Neuronal stem cell (in vitro differentiated cells): ENCODE measurements around the gene FGF22.
A peak's percentile ranks its signal among the peaks of the same experiment; 100 is the strongest.

Experiments used
- DNase-seq: peaks from one replicate; pipeline ENCODE4 v3.0.0-alpha.2; 2013; ENCODE audit warnings: low spot score
- H2AFZ ChIP-seq: one replicate; pipeline ENCODE4 v1.6.1; 2013; ENCODE audit warnings: mild to moderate bottlenecking, low read length, inconsistent platforms
- H2AK5ac ChIP-seq: 2 replicates; pipeline ENCODE4 v1.6.1; 2013; ENCODE audit warnings: low read depth, mild to moderate bottlenecking, inconsistent platforms, low read length, moderate library complexity, mixed read lengths
- H2BK120ac ChIP-seq: 2 replicates; pipeline ENCODE4 v1.6.1; 2013; ENCODE audit warnings: low read depth, mild to moderate bottlenecking, inconsistent platforms, low read length, moderate library complexity, mixed read lengths
- H2BK12ac ChIP-seq: one replicate; pipeline ENCODE4 v1.6.1; 2013; ENCODE audit warnings: low read length, inconsistent platforms
- H2BK15ac ChIP-seq: 2 replicates; pipeline ENCODE4 v1.6.1; 2013; ENCODE audit warnings: mild to moderate bottlenecking, low read length, inconsistent platforms, mixed read lengths
- H2BK5ac ChIP-seq: one replicate; pipeline ENCODE4 v1.6.1; 2013; ENCODE audit warnings: inconsistent platforms, mild to moderate bottlenecking, low read length, moderate library complexity
- H3K14ac ChIP-seq: one replicate; pipeline ENCODE4 v1.6.1; 2013; ENCODE audit warnings: low read length, inconsistent platforms
- H3K18ac ChIP-seq: 2 replicates; pipeline ENCODE4 v1.6.1; 2013; ENCODE audit warnings: low read length, inconsistent platforms
- H3K23ac ChIP-seq: 2 replicates; pipeline ENCODE4 v1.6.1; 2013; ENCODE audit warnings: low read depth, mild to moderate bottlenecking, mixed read lengths, low read length, inconsistent platforms; ENCODE audit not compliant: poor library complexity
- H3K27ac ChIP-seq: replicated peaks from 3 replicates; pipeline ENCODE4 v1.5.1; 2013; ENCODE audit warnings: low read length, inconsistent platforms
- H3K27me3 ChIP-seq, 3 experiments: 2 replicates each; pipeline ENCODE4 v1.6.1; 2013; ENCODE audit warnings: low read length in 3 of 3, mild to moderate bottlenecking in 2 of 3, inconsistent platforms in 1 of 3, low read depth in 1 of 3, mixed read lengths in 1 of 3, moderate library complexity in 1 of 3; ENCODE audit not compliant: control insufficient read depth in 3 of 3, insufficient read depth in 3 of 3
- H3K36me3 ChIP-seq, 2 donors: replicated peaks in 1 of 2; 2 replicates each; pipeline ENCODE4 v1.6.1; 2013; ENCODE audit warnings: low read length in 2 of 2; ENCODE audit not compliant: control insufficient read depth in 2 of 2, insufficient read depth in 2 of 2
- H3K4ac ChIP-seq: 2 replicates; pipeline ENCODE4 v1.6.1; 2013; ENCODE audit warnings: inconsistent platforms, mild to moderate bottlenecking, low read length, moderate library complexity
- H3K4me1 ChIP-seq, 2 donors: 1 replicate in 1 of 2; 2 replicates in 1 of 2; pipeline ENCODE4 v1.6.1; 2013; ENCODE audit warnings: low read length in 2 of 2, low read depth in 1 of 2; ENCODE audit not compliant: control insufficient read depth in 2 of 2, insufficient read depth in 1 of 2
- H3K4me2 ChIP-seq: one replicate; pipeline ENCODE4 v1.6.1; 2013; ENCODE audit warnings: mild to moderate bottlenecking, low read length, inconsistent platforms; ENCODE audit not compliant: insufficient read depth, poor library complexity, severe bottlenecking
- H3K4me3 ChIP-seq, 2 donors: 2 replicates each; pipeline ENCODE4 v1.5.1; 2013; ENCODE audit warnings: low read length in 2 of 2, mild to moderate bottlenecking in 2 of 2, inconsistent platforms in 1 of 2, moderate library complexity in 1 of 2
- H3K79me1 ChIP-seq: one replicate; pipeline ENCODE4 v1.6.1; 2013; ENCODE audit warnings: low read depth, mild to moderate bottlenecking, inconsistent platforms, low read length, moderate library complexity
- H3K9ac ChIP-seq: one replicate; pipeline ENCODE4 v1.6.1; 2013; ENCODE audit warnings: mild to moderate bottlenecking, low read depth, low read length, inconsistent platforms; ENCODE audit not compliant: poor library complexity
- H3K9me3 ChIP-seq, 2 donors: replicated peaks in 1 of 2; 2 replicates each; pipeline versions ENCODE3 to v1.6.1; 2013; ENCODE audit warnings: low read length in 2 of 2, mild to moderate bottlenecking in 2 of 2, inconsistent platforms in 1 of 2, low read depth in 1 of 2, mixed read lengths in 1 of 2, moderate library complexity in 1 of 2; ENCODE audit not compliant: control insufficient read depth in 2 of 2, insufficient read depth in 1 of 2
- H4K8ac ChIP-seq: one replicate; pipeline ENCODE4 v1.6.1; 2013; ENCODE audit warnings: low read depth, mild to moderate bottlenecking, inconsistent platforms, low read length, moderate library complexity
- H4K91ac ChIP-seq: one replicate; pipeline ENCODE4 v1.6.1; 2013; ENCODE audit warnings: low read length, low read depth, mild to moderate bottlenecking, inconsistent platforms; ENCODE audit not compliant: poor library complexity
- WGBS, 2 donors: extraction: QIAGEN DNeasy Blood & Tissue Kit; methylation state at CpG; one replicate each; pipeline ENCODE4 v1.1.7; 2013; ENCODE audit warnings: missing lambda C conversion rate in 2 of 2, mixed read lengths in 1 of 2; ENCODE audit not compliant: insufficient read length in 2 of 2, insufficient replicate concordance in 1 of 2; ENCODE audit errors: extremely low coverage in 2 of 2; 5-methylcytosine and 5-hydroxymethylcytosine counted together

FGF22 gene

DNA sequence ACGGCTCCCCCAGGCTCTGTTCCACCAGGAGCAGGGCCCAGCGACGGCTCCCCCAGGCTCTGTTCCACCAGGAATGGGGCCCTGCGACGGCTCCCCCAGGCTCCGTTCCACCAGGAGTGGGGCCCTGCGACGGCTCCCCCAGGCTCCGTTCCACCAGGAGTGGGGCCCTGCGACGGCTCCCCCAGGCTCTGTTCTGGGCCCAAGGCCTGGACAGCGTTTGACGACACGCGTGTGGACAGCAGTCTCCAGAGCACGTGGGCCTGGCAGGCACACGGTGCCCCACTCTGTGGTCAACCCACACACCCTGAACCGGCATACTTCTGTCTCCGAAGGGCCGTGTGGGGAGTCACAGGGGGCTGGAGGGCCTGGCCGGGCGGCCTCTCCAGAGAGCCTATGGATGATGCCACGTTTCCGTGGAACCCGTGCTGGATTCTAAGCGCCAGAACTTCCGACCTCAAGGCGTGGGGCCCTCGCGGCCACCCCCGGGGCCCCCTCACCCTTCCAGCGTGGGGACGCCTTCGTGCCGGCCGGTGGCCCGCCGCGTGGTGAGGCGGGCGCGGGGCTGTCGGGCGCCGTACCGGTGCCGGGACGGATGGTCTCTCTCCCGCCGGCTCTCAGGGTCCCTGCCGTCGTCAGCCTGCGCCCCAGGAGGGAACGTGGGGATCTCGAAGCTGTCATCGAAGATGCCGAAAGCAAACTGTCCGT lies 11.6 kb downstream of the FGF22 start:
- no peak overlapping the region for H3K9ac ChIP-seq
- no peak overlapping the region for H2BK15ac ChIP-seq
- H2BK12ac ChIP-seq, result no peak overlapping the region
- no peak overlapping the region for H4K91ac ChIP-seq
- no peak overlapping the region for H3K27ac ChIP-seq
- H3K4me2 ChIP-seq, result no peak overlapping the region
- no peaks in the 10 kb centered on the region for H3K27me3 ChIP-seq
- no peak overlapping the region for H3K18ac ChIP-seq
- H3K79me1 ChIP-seq, result peaks cover 39% of the 10 kb centered on the region
- H2AK5ac ChIP-seq, result no peak overlapping the region
- no peaks in the 10 kb centered on the region for H3K4me1 ChIP-seq
- H2BK120ac ChIP-seq, result no peak overlapping the region
- H2AFZ ChIP-seq, result no peak overlapping the region
- no peak overlapping the region for H3K14ac ChIP-seq
- peaks cover 15 to 77% of the 10 kb centered on the region in 2 donors for H3K36me3 ChIP-seq
- WGBS, 2 donors, result no CpG with 5 or more reads among the region's 58 CpGs
- DNase-seq, result no peak
- H3K9me3 ChIP-seq, result no peaks in the 10 kb centered on the region
- no peak overlapping the region for H3K4me3 ChIP-seq
- no peak overlapping the region for H2BK5ac ChIP-seq
- H4K8ac ChIP-seq, result no peak overlapping the region
- no peak overlapping the region for H3K23ac ChIP-seq
- no peak overlapping the region for H3K4ac ChIP-seq

- no peak overlapping the region for H3K14ac ChIP-seq
- no peaks in the 10 kb centered on the region for H3K4me1 ChIP-seq
- no peak for DNase-seq
- no peak overlapping the region for H4K8ac ChIP-seq
- no peak overlapping the region for H3K4me3 ChIP-seq
- no peak overlapping the region for H3K27ac ChIP-seq
- no peak overlapping the region for H3K23ac ChIP-seq
- no peak overlapping the region for H3K18ac ChIP-seq
- H2AFZ ChIP-seq, result no peak overlapping the region
- H2BK15ac ChIP-seq, result no peak overlapping the region
- H3K9me3 ChIP-seq, result no peaks in the 10 kb centered on the region
- H3K79me1 ChIP-seq, result peaks cover 42% of the 10 kb centered on the region
- H3K27me3 ChIP-seq, result no peaks in the 10 kb centered on the region
- peaks cover 11 to 71% of the 10 kb centered on the region in 2 donors for H3K36me3 ChIP-seq
- no peak overlapping the region for H2BK12ac ChIP-seq
- H4K91ac ChIP-seq, result no peak overlapping the region
- no peak overlapping the region for H2BK5ac ChIP-seq
- WGBS, 2 donors, result no CpG with 5 or more reads among the region's 24 CpGs
- no peak overlapping the region for H2AK5ac ChIP-seq
- peak overlapping the region; percentile 44 for H3K9ac ChIP-seq
- H3K4me2 ChIP-seq, result no peak overlapping the region
- no peak overlapping the region for H3K4ac ChIP-seq
- no peak overlapping the region for H2BK120ac ChIP-seq
These were observed 12.3 kb downstream of the FGF22 start for GRCh38 chr19:651991-652390.

- H3K36me3 ChIP-seq, result peaks cover 11 to 68% of the 10 kb centered on the region in 2 donors
These were observed 13.0 kb downstream of the FGF22 start for GRCh38 chr19:652467-653389.

DNA sequence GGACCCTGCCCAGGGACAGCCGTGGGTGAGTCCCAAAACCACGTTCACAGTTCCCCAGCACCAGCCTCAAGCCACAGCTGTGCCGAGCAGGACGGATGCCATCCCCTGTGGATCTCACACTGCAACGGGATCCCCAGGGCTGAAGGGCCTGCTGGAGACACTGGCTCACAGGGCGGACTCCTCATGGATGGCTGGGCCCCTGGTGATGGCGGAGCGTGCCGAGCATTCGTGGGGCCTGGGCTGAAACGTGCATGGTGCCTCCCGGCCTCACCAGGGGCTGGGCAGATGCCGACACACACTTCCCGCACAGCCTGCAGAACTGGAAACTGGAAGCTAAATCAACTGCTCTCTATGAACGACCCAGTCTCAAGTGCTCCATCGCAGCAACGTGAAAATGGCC lies 13.7 kb downstream of the FGF22 start:
- no peaks in the 10 kb centered on the region for H3K4me1 ChIP-seq
- no CpG with 5 or more reads among the region's 17 CpGs for WGBS, 2 donors
- H3K4ac ChIP-seq, result no peak overlapping the region
- peak overlapping the region; percentile 65 for H3K23ac ChIP-seq
- H2BK5ac ChIP-seq, result peak overlapping the region; percentile 24
- no peaks in the 10 kb centered on the region for H3K9me3 ChIP-seq
- H3K14ac ChIP-seq, result no peak overlapping the region
- peaks cover 51% of the 10 kb centered on the region for H3K79me1 ChIP-seq
- no peak overlapping the region for H3K4me2 ChIP-seq
- H2AK5ac ChIP-seq, result peak overlapping the region; percentile 13
- no peak overlapping the region for H3K4me3 ChIP-seq
- no peak overlapping the region for H2BK12ac ChIP-seq
- DNase-seq, result no peak
- no peak overlapping the region for H3K9ac ChIP-seq
- H3K27me3 ChIP-seq, result no peaks in the 10 kb centered on the region
- H2AFZ ChIP-seq, result no peak overlapping the region
- H2BK120ac ChIP-seq, result no peak overlapping the region
- H4K8ac ChIP-seq, result no peak overlapping the region
- no peak overlapping the region for H2BK15ac ChIP-seq
- H3K18ac ChIP-seq, result no peak overlapping the region
- no peak overlapping the region for H4K91ac ChIP-seq
- peaks cover 8 to 69% of the 10 kb centered on the region in 2 donors for H3K36me3 ChIP-seq
- H3K27ac ChIP-seq, result no peak overlapping the region

More at GRCh38 chr19:652467-653389, 13.0 kb downstream of the FGF22 start:
- no peak overlapping the region for H3K4me3 ChIP-seq
- no peak overlapping the region for H3K4ac ChIP-seq
- H3K4me2 ChIP-seq, result no peak overlapping the region
- H2BK12ac ChIP-seq, result no peak overlapping the region
- WGBS, 2 donors, result no CpG with 5 or more reads among the region's 54 CpGs
- no peak overlapping the region for H3K18ac ChIP-seq
- H4K8ac ChIP-seq, result no peak overlapping the region
- H2BK120ac ChIP-seq, result no peak overlapping the region
- H3K27ac ChIP-seq, result no peak overlapping the region
- DNase-seq, result no peak
- H3K4me1 ChIP-seq, result no peaks in the 10 kb centered on the region
- no peaks in the 10 kb centered on the region for H3K27me3 ChIP-seq
- H3K9ac ChIP-seq, result peak overlapping the region; percentile 30
- peak overlapping the region; percentile 65 for H3K23ac ChIP-seq
- H3K14ac ChIP-seq, result no peak overlapping the region
- no peak overlapping the region for H4K91ac ChIP-seq
- H2AK5ac ChIP-seq, result no peak overlapping the region
- H3K79me1 ChIP-seq, result peaks cover 47% of the 10 kb centered on the region
- no peaks in the 10 kb centered on the region for H3K9me3 ChIP-seq
- no peak overlapping the region for H2BK5ac ChIP-seq
- no peak overlapping the region for H2BK15ac ChIP-seq
- no peak overlapping the region for H2AFZ ChIP-seq
